ENCODE data around the gene FKBP1A. TPM values are rescaled to one million over a fixed set of nuclear protein-coding genes. Genes with fewer than 3 reads are reported as not detected.

FKBP1A gene
- total and polyA plus RNA-seq, 10 of the 15 experiments (the other 5 are each of a cell fraction or from before 2014, with no cell fraction given): 103 to 687 (median 254) TPM

- no peak for TF ChIP-seq ELK1 (IDR thresholded peaks at IDR 0.05; ENCODE audit: low read depth, low read length)
- no peak for TF ChIP-seq SMARCA5 (IDR thresholded peaks at IDR 0.05)
- TF ChIP-seq POLR2AphosphoS2 (IDR thresholded peaks at IDR 0.05; ENCODE audit: low read depth, low read length): no peak
- TF ChIP-seq RCOR1 (conservative IDR thresholded peaks at IDR 0.05; ENCODE audit: low read depth, low read length): no peak
- no peak for TF ChIP-seq RAD21 (IDR thresholded peaks at IDR 0.05; ENCODE audit: insufficient read depth, low read depth, low read length)
- TF ChIP-seq KLF5 (IDR thresholded peaks at IDR 0.05; ENCODE audit: partially characterized antibody): no peak
- TF ChIP-seq ZNF24 (IDR thresholded peaks at IDR 0.05): no peak
- TF ChIP-seq CEBPB (IDR thresholded peaks at IDR 0.05; ENCODE audit: borderline replicate concordance in 1 of 2, low read depth in 2 of 2, low read length in 2 of 2): no peak
- no peak for TF ChIP-seq MEF2B (IDR thresholded peaks at IDR 0.05; ENCODE audit: partially characterized antibody, poor library complexity, severe bottlenecking)
- no peak for TF ChIP-seq CBX5 (IDR thresholded peaks at IDR 0.05; ENCODE audit: low read depth)
- TF ChIP-seq HDAC6 (IDR thresholded peaks at IDR 0.05; ENCODE audit: unreplicated experiment): no peak
Observed at GRCh38 chr20:1381753-1382591, 10.9 kb downstream of the FKBP1A start (continued).

- intact Hi-C loops (cut with micrococcal nuclease; ENCODE audit: unreplicated experiment): no loop called here
- peaks cover 5% of the 10 kb centered on the region for H4K20me1 ChIP-seq (ENCODE audit: control insufficient read depth, insufficient read depth)
Observed at GRCh38 chr20:1378735-1379125, 14.1 kb downstream of the FKBP1A start.

More at GRCh38 chr20:1378735-1379125, 14.1 kb downstream of the FKBP1A start:
- in situ Hi-C loops (cut with MboI): no loop called here
- ChIA-PET RAD21 (ENCODE audit: unreplicated experiment) (no interaction called here), SMC1A (ENCODE audit: uncharacterized antibody, unreplicated experiment) (no interaction called here), CTCF (interaction anchor here (3.7 kb wide), 1 partner anchor 13 kb away, joined by 16 read pairs; the partner anchor contains the start of gene FKBP1A), POLR2A (interaction anchor here (4.0 kb wide), 1 partner anchor 13 kb away, joined by 38 read pairs; the partner anchor contains the start of gene FKBP1A)
- Histone ChIP-seq H3K9ac (ENCODE audit: control insufficient read depth, insufficient read depth, low read length) (no peak overlapping the region), H2AFZ (ENCODE audit: control insufficient read depth, low read depth, low read length) (no peak overlapping the region), H3K36me3 (ENCODE audit: control insufficient read depth in 2 of 2, insufficient read depth in 2 of 2, low read length in 1 of 2) (peaks cover 4 to 12% of the 10 kb centered on the region in 2 experiments; a peak in 3 of 4 replicates), H3K9me3 (replicated peaks; ENCODE audit: control insufficient read depth, insufficient read depth, low read length) (no peaks in the 10 kb centered on the region), H3K4me2 (ENCODE audit: control insufficient read depth, insufficient read depth) (peak overlapping the region; percentile 29; the same call in 1 of the 2 replicates), H3K27ac (ENCODE audit: control insufficient read depth, insufficient read depth) (no peak overlapping the region), H3K79me2 (ENCODE audit: control insufficient read depth, insufficient read depth, low read length) (peaks cover 89% of the 10 kb centered on the region), H3K4me3 (no peak overlapping the region), H3K4me1 (ENCODE audit: control insufficient read depth, insufficient read depth, low read length) (peaks cover 35% of the 10 kb centered on the region), H3K27me3 (replicated peaks in 1 of 2; ENCODE audit: control insufficient read depth in 2 of 2, insufficient read depth in 2 of 2, low read length in 1 of 2) (no peaks in the 10 kb centered on the region)
- WGBS (ENCODE audit: insufficient coverage, insufficient replicate concordance, low lambda C conversion rate, missing lambda C conversion rate): 94% methylated on average over 6 of the region's 6 CpGs
- no peak for FAIRE-seq
- no peak for TF ChIP-seq RELA (IDR thresholded peaks at IDR 0.05; ENCODE audit: borderline replicate concordance, partially characterized antibody)
- TF ChIP-seq BRCA1 (IDR thresholded peaks at IDR 0.05; ENCODE audit: low read depth, low read length): no peak
- no peak for TF ChIP-seq NFYB (IDR thresholded peaks at IDR 0.05; ENCODE audit: insufficient read depth, low read depth, low read length)
- TF ChIP-seq SUPT20H (IDR thresholded peaks at IDR 0.05; ENCODE audit: borderline replicate concordance, control insufficient read depth, low read depth, low read length): no peak
- TF ChIP-seq NFXL1 (IDR thresholded peaks at IDR 0.05; ENCODE audit: borderline replicate concordance): no peak
- TF ChIP-seq ELK1 (IDR thresholded peaks at IDR 0.05; ENCODE audit: low read depth, low read length): no peak
- no peak for TF ChIP-seq ZBED1 (IDR thresholded peaks at IDR 0.05; ENCODE audit: borderline replicate concordance)
- no peak for ATAC-seq
- DNase-seq (ENCODE audit: low read depth, low spot score): no peak
- no TSS peak for BruUV-seq (replicated peaks)

Measured in GM12878 (cell line).